Measurements from ENCODE around the gene TMEM38B. TPM values are rescaled to one million over a fixed set of nuclear protein-coding genes. Genes with fewer than 3 reads are reported as not detected.

Gene TMEM38B
- total RNA-seq, 1 experiment from 2014 or later, result 30.6 TPM

- in situ Hi-C loops (cut with HindIII; ENCODE audit: low pct_unique_long_range_greater_than_20kb, low sequenced_read_pairs), result no loop called here
- TF ChIP-seq TCF7L2 (IDR thresholded peaks at IDR 0.05; ENCODE audit: low read depth, low read length), result no peak
- no peak for TF ChIP-seq REST (IDR thresholded peaks at IDR 0.05; ENCODE audit: insufficient read depth in 1 of 2, low read depth in 2 of 2, low read length in 1 of 2)
- TF ChIP-seq SIN3A (IDR thresholded peaks at IDR 0.05; ENCODE audit: borderline replicate concordance, insufficient read depth, low read depth, low read length), result no peak
- no peak for TF ChIP-seq POLR2AphosphoS5 (IDR thresholded peaks at IDR 0.05; ENCODE audit: low read depth, low read length)
- no peak for TF ChIP-seq CTCF (IDR thresholded peaks at IDR 0.05)
- CTCF ChIA-PET, result no interaction called here
- H3K27me3 ChIP-seq (ENCODE audit: control insufficient read depth, insufficient read depth, low read length), result no peaks in the 10 kb centered on the region
- no peaks in the 10 kb centered on the region for H3K9me3 ChIP-seq (ENCODE audit: control insufficient read depth, insufficient read depth, low read depth, low read length)
- DNase-seq (ENCODE audit: low read depth, low spot score) (no peak), ATAC-seq (no peak)
- POLR2A ChIA-PET, result no interaction called here
- intact Hi-C loops (cut with micrococcal nuclease; ENCODE audit: unreplicated experiment), result no loop called here
- no peak overlapping the region for H3K4me3 ChIP-seq (ENCODE audit: low read depth in 2 of 2, low read length in 2 of 2)
- no peak overlapping the region for H3K27ac ChIP-seq (ENCODE audit: low read length)
- no peaks in the 10 kb centered on the region for H3K36me3 ChIP-seq (ENCODE audit: control insufficient read depth, insufficient read depth, low read length)
- no TSS peak for BruUV-seq (replicated peaks)
- no peaks in the 10 kb centered on the region for H3K4me1 ChIP-seq (ENCODE audit: control insufficient read depth, insufficient read depth, low read length)
These were observed 21.8 kb downstream of the TMEM38B start for GRCh38 chr9:105716146-105716545.

GRCh38 chr9:105722099-105722498 is 27.8 kb downstream of the TMEM38B start:
- TF ChIP-seq REST (IDR thresholded peaks at IDR 0.05; ENCODE audit: insufficient read depth in 1 of 2, low read depth in 2 of 2, low read length in 1 of 2) (no peak), TCF7L2 (IDR thresholded peaks at IDR 0.05; ENCODE audit: low read depth, low read length) (no peak), POLR2AphosphoS5 (IDR thresholded peaks at IDR 0.05; ENCODE audit: low read depth, low read length) (no peak), CTCF (IDR thresholded peaks at IDR 0.05) (no peak), SIN3A (IDR thresholded peaks at IDR 0.05; ENCODE audit: borderline replicate concordance, insufficient read depth, low read depth, low read length) (no peak)
- BruUV-seq (replicated peaks), result no TSS peak
- intact Hi-C loops (cut with micrococcal nuclease; ENCODE audit: unreplicated experiment) (no loop called here), in situ Hi-C loops (cut with HindIII; ENCODE audit: low pct_unique_long_range_greater_than_20kb, low sequenced_read_pairs) (no loop called here)
- ChIA-PET POLR2A (no interaction called here), CTCF (no interaction called here)
- ATAC-seq (no peak), DNase-seq (ENCODE audit: low read depth, low spot score) (no peak)
- Histone ChIP-seq H3K36me3 (ENCODE audit: control insufficient read depth, insufficient read depth, low read length) (no peaks in the 10 kb centered on the region), H3K4me3 (ENCODE audit: low read depth in 2 of 2, low read length in 2 of 2) (no peak overlapping the region), H3K27me3 (ENCODE audit: control insufficient read depth, insufficient read depth, low read length) (no peaks in the 10 kb centered on the region), H3K4me1 (ENCODE audit: control insufficient read depth, insufficient read depth, low read length) (no peaks in the 10 kb centered on the region), H3K27ac (ENCODE audit: low read length) (no peak overlapping the region), H3K9me3 (ENCODE audit: control insufficient read depth, insufficient read depth, low read depth, low read length) (no peaks in the 10 kb centered on the region)

Data from Panc1 (cell line).